GM03348 (cell line): ENCODE results near the gene RCE1.

Source experiments
- DNase-seq: peaks from one replicate; pipeline ENCODE4 v3.0.0; 2012; ENCODE audit warnings: low spot score

Gene RCE1

GRCh38 chr11:66869567-66869870 is 26.3 kb downstream of the RCE1 start:
- no peak for DNase-seq

- no peak for DNase-seq
Observed at GRCh38 chr11:66870131-66870530, 26.9 kb downstream of the RCE1 start.

- DNase-seq = no peak
Observed at GRCh38 chr11:66870616-66871520, 27.6 kb downstream of the RCE1 start.

GRCh38 chr11:66871521-66871901 is 28.3 kb downstream of the RCE1 start:
- DNase-seq = no peak

GRCh38 chr11:66874232-66874631 is 31.0 kb downstream of the RCE1 start:
- DNase-seq = no peak

- DNase-seq = no peak
Observed at GRCh38 chr11:66875378-66875777, 32.1 kb downstream of the RCE1 start.

- DNase-seq = no peak
Observed at GRCh38 chr11:66877588-66878385, 34.5 kb downstream of the RCE1 start.

- DNase-seq = no peak
Observed at GRCh38 chr11:66878474-66878873, 35.2 kb downstream of the RCE1 start.

GRCh38 chr11:66879000-66879399 is 35.8 kb downstream of the RCE1 start:
- DNase-seq = no peak

- no peak for DNase-seq
Observed at GRCh38 chr11:66879583-66879982, 36.3 kb downstream of the RCE1 start.

GRCh38 chr11:66879999-66880398 is 36.8 kb downstream of the RCE1 start:
- no peak for DNase-seq

- DNase-seq = no peak
Observed at GRCh38 chr11:66880496-66881450, 37.5 kb downstream of the RCE1 start.

GRCh38 chr11:66881451-66881835 is 38.2 kb downstream of the RCE1 start:
- no peak for DNase-seq

- DNase-seq = no peak
Observed at GRCh38 chr11:66881927-66882452, 38.7 kb downstream of the RCE1 start.

- DNase-seq = no peak
Observed at GRCh38 chr11:66882561-66883015, 39.3 kb downstream of the RCE1 start.

- peak; percentile 56 for DNase-seq
Observed at GRCh38 chr11:66883016-66883965, 40.0 kb downstream of the RCE1 start.

GRCh38 chr11:66884443-66884842 is 41.2 kb downstream of the RCE1 start:
- DNase-seq = no peak

- no peak for DNase-seq
Observed at GRCh38 chr11:66885469-66885868, 42.2 kb downstream of the RCE1 start.

- no peak for DNase-seq
Observed at GRCh38 chr11:66885950-66886440, 42.8 kb downstream of the RCE1 start.

- DNase-seq = no peak
Observed at GRCh38 chr11:66886671-66887221, 43.5 kb downstream of the RCE1 start.
